ENCODE measurements around the gene SNAPC1. TPM values are rescaled to one million over a fixed set of nuclear protein-coding genes. Genes with fewer than 3 reads are reported as not detected.

SNAPC1 gene
- total and polyA plus RNA-seq, 10 of the 15 experiments (the other 5 are each of a cell fraction or from before 2014, with no cell fraction given), result 4.5 to 12.0 (median 7.4) TPM

DNA sequence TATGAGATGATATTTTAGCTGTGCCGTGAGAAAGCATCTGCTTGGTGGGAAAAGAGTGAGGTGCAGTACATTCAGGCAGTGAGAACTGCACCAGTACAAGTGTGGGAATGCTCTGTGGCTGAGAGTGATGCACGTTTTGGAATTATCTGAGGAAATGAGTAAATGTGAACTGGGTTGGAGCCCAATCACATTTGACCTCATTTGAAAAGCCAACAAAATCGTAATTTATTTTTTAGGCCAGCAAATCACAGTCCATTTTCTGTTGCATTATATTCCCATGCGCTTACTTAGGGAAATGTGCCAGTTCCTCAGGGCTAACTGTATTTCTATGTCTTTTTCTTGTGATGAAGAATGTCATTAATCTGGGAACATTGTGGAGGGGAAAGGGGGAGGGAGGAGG is 77.3 kb downstream of the SNAPC1 start (continued):
- TF ChIP-seq ZNF592 (IDR thresholded peaks at IDR 0.05) (no peak), IKZF1 (conservative IDR thresholded peaks at IDR 0.05) (no peak), LARP7 (IDR thresholded peaks at IDR 0.05) (no peak)
- TF ChIP-seq, protein P1, sequence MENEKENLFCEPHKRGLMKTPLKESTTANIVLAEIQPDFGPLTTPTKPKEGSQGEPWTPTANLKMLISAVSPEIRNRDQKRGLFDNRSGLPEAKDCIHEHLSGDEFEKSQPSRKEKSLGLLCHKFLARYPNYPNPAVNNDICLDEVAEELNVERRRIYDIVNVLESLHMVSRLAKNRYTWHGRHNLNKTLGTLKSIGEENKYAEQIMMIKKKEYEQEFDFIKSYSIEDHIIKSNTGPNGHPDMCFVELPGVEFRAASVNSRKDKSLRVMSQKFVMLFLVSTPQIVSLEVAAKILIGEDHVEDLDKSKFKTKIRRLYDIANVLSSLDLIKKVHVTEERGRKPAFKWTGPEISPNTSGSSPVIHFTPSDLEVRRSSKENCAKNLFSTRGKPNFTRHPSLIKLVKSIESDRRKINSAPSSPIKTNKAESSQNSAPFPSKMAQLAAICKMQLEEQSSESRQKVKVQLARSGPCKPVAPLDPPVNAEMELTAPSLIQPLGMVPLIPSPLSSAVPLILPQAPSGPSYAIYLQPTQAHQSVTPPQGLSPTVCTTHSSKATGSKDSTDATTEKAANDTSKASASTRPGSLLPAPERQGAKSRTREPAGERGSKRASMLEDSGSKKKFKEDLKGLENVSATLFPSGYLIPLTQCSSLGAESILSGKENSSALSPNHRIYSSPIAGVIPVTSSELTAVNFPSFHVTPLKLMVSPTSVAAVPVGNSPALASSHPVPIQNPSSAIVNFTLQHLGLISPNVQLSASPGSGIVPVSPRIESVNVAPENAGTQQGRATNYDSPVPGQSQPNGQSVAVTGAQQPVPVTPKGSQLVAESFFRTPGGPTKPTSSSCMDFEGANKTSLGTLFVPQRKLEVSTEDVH (IDR thresholded peaks at IDR 0.05; ENCODE audit: low read depth, partially characterized antibody), result no peak

DNA sequence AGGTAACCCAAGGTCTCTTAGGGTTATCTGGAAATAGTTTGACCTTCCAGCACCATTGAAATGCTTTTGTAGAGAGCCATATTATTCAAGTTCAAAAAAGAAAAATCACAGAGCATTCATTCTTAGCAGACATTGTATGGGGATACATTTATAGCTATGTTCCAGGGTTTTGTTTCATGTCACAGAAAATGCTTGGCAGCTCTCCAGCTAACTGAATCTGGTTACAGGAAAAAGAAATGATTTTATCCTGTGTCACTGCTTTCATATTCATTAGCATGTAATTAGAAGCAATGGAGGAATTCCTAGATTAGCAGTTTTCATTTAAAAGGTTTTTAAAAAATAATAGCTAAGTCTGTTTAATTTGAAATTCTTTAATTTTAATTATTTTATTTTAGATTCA is 78.9 kb downstream of the SNAPC1 start:
- H3K79me2 ChIP-seq (ENCODE audit: control insufficient read depth, insufficient read depth, low read length), result no peaks in the 10 kb centered on the region
- in situ Hi-C loops (cut with MboI), result no loop called here
- H3K4me1 ChIP-seq (ENCODE audit: control insufficient read depth, insufficient read depth, low read length), result no peaks in the 10 kb centered on the region; the same call in 1 of the 2 replicates
- no peaks in the 10 kb centered on the region; the same call in 2 of the 3 replicates for H3K9me3 ChIP-seq (replicated peaks; ENCODE audit: control insufficient read depth, insufficient read depth, low read length)
- CTCF ChIA-PET, result interaction anchor here (0.8 to 1.9 kb wide), 8 partner anchors 16 to 572 kb away, joined by 3 to 10 read pairs (median 4); no protein-coding TSS in a partner anchor
- intact Hi-C loops (cut with micrococcal nuclease; ENCODE audit: unreplicated experiment), result no loop called here
- no peak for ATAC-seq
- POLR2A ChIA-PET, result interaction anchor here (0.6 kb wide), 1 partner anchor 550 kb away, joined by 3 read pairs; no protein-coding TSS in a partner anchor
- no peak overlapping the region for H3K4me2 ChIP-seq (ENCODE audit: control insufficient read depth, insufficient read depth)
- SMC1A ChIA-PET (ENCODE audit: uncharacterized antibody, unreplicated experiment), result interaction anchor here (0.9 to 1.6 kb wide), 11 partner anchors 20 to 541 kb away, joined by 3 to 7 read pairs (median 4); no protein-coding TSS in a partner anchor
- H3K27me3 ChIP-seq (replicated peaks in 1 of 2; ENCODE audit: control insufficient read depth in 2 of 2, insufficient read depth in 2 of 2, low read length in 1 of 2), result no peaks in the 10 kb centered on the region
- H2AFZ ChIP-seq (ENCODE audit: control insufficient read depth, low read depth, low read length), result no peak overlapping the region
- no peak overlapping the region for H3K27ac ChIP-seq (ENCODE audit: control insufficient read depth, insufficient read depth)
- H3K9ac ChIP-seq (ENCODE audit: control insufficient read depth, insufficient read depth, low read length), result no peak overlapping the region
- RAD21 ChIA-PET (ENCODE audit: unreplicated experiment), result interaction anchor here (0.5 to 2.2 kb wide), 11 partner anchors 30 to 660 kb away, joined by 3 to 9 read pairs (median 3); no protein-coding TSS in a partner anchor
- no peak overlapping the region for H3K4me3 ChIP-seq
- H3K36me3 ChIP-seq (ENCODE audit: control insufficient read depth in 2 of 2, insufficient read depth in 2 of 2, low read length in 1 of 2), result no peaks in the 10 kb centered on the region
- FAIRE-seq, result no peak
- no peaks in the 10 kb centered on the region for H4K20me1 ChIP-seq (ENCODE audit: control insufficient read depth, insufficient read depth)
- BruUV-seq (replicated peaks), result no TSS peak
- DNase-seq (ENCODE audit: low read depth, low spot score), result no peak
- TF ChIP-seq KAT2A (conservative IDR thresholded peaks at IDR 0.05; ENCODE audit: control insufficient read depth, low read depth, low read length) (no peak), SMAD5 (IDR thresholded peaks at IDR 0.05; ENCODE audit: low read depth) (no peak)
- TF ChIP-seq, protein P2, sequence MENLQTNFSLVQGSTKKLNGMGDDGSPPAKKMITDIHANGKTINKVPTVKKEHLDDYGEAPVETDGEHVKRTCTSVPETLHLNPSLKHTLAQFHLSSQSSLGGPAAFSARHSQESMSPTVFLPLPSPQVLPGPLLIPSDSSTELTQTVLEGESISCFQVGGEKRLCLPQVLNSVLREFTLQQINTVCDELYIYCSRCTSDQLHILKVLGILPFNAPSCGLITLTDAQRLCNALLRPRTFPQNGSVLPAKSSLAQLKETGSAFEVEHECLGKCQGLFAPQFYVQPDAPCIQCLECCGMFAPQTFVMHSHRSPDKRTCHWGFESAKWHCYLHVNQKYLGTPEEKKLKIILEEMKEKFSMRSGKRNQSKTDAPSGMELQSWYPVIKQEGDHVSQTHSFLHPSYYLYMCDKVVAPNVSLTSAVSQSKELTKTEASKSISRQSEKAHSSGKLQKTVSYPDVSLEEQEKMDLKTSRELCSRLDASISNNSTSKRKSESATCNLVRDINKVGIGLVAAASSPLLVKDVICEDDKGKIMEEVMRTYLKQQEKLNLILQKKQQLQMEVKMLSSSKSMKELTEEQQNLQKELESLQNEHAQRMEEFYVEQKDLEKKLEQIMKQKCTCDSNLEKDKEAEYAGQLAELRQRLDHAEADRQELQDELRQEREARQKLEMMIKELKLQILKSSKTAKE (IDR thresholded peaks at IDR 0.05; ENCODE audit: low read depth, poor library complexity, severe bottlenecking), result no peak

All from GM12878 (cell line).